Effector CD4-positive, alpha-beta T cell (primary cell): ENCODE measurements around the gene BCL2L14.

Source experiments
- DNase-seq: peaks from one replicate; pipeline ENCODE4 v3.0.0-alpha.2; 2020

The BCL2L14 gene

GRCh38 chr12:12064596-12064995 lies 6.1 kb upstream of the BCL2L14 start:
- DNase-seq, result no peak

GRCh38 chr12:12068751-12069150 lies 2.0 kb upstream of the BCL2L14 start:
- DNase-seq, result no peak

- DNase-seq, result no peak
These were observed 754 bp upstream of the BCL2L14 start for GRCh38 chr12:12069821-12070548.

GRCh38 chr12:12072064-12072760 lies 1.5 kb downstream of the BCL2L14 start:
- DNase-seq, result peak; percentile 6

GRCh38 chr12:12079291-12079690 lies 8.6 kb downstream of the BCL2L14 start:
- DNase-seq, result no peak

GRCh38 chr12:12081836-12082497 lies 11.2 kb downstream of the BCL2L14 start:
- no peak for DNase-seq

GRCh38 chr12:12083688-12084087 lies 12.9 kb downstream of the BCL2L14 start:
- DNase-seq, result no peak

- no peak for DNase-seq
These were observed 15.6 kb downstream of the BCL2L14 start for GRCh38 chr12:12086362-12086761.

- no peak for DNase-seq
These were observed 16.4 kb downstream of the BCL2L14 start for GRCh38 chr12:12086973-12087692.

GRCh38 chr12:12087693-12088034 lies 16.9 kb downstream of the BCL2L14 start:
- DNase-seq, result no peak

GRCh38 chr12:12088147-12088546 lies 17.4 kb downstream of the BCL2L14 start:
- no peak for DNase-seq

- DNase-seq, result no peak
These were observed 18.0 kb downstream of the BCL2L14 start for GRCh38 chr12:12088761-12089160.

GRCh38 chr12:12091071-12091470 lies 20.3 kb downstream of the BCL2L14 start:
- no peak for DNase-seq

- DNase-seq, result no peak
These were observed 21.4 kb downstream of the BCL2L14 start for GRCh38 chr12:12091977-12092663.

GRCh38 chr12:12094481-12094880 lies 23.7 kb downstream of the BCL2L14 start:
- DNase-seq, result no peak

- DNase-seq, result no peak
These were observed 24.3 kb downstream of the BCL2L14 start for GRCh38 chr12:12095021-12095420.

GRCh38 chr12:12097891-12098690 lies 27.4 kb downstream of the BCL2L14 start:
- no peak for DNase-seq

- DNase-seq, result no peak
These were observed 27.9 kb downstream of the BCL2L14 start for GRCh38 chr12:12098691-12099015.

- DNase-seq, result no peak
These were observed 28.4 kb downstream of the BCL2L14 start for GRCh38 chr12:12099102-12099501.

- no peak for DNase-seq
These were observed 36.9 kb downstream of the BCL2L14 start for GRCh38 chr12:12107678-12108077.

- no peak for DNase-seq
These were observed 37.8 kb downstream of the BCL2L14 start for GRCh38 chr12:12108441-12109058.
